HG03175 (cell line): ENCODE results near the gene DMGDH.

Experiments
- ATAC-seq: cut with Tn5 transposase; IDR thresholded peaks from one replicate; pipeline ENCODE4 v1.9.1; 2021; ENCODE audit warnings: mild to moderate bottlenecking, moderate library complexity; ENCODE audit not compliant: unreplicated experiment

DMGDH gene

DNA sequence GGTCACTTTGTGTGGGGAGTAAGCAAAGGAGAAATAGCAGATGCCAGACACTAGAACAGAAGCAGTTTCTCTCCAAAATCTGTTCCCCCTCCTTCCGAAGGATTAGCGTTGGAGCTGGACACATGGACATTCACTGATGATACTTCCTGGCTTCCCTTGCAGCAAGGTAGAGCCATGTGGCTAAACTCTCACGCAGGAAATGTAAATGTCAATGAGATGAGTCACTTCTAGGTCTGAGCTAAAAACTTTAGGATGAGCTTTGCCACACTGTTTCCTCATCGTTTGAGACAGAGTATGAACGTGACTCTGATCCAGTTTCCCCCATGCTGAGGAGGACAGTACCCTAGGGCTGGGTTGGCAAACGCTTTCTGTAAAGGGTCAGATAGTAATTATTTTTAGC, 5.2 kb upstream of the DMGDH start:
- ATAC-seq: no peak

DNA sequence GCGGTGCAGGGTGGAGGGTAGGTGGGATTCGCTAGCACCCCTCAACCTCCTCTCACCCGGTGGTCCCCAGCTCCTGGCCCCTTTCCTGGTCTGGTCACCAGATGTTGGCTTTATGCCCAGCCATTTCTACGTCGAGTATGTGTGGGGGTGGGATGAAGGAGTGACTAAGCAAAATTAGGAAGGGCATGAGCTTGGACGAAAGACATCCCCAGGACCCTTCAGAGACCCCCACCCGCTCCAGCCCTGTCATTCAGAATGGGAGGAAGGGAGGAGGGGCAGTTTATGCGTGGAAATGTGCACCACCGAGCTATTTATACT, 835 bp upstream of the DMGDH start:
- ATAC-seq: no peak

DNA sequence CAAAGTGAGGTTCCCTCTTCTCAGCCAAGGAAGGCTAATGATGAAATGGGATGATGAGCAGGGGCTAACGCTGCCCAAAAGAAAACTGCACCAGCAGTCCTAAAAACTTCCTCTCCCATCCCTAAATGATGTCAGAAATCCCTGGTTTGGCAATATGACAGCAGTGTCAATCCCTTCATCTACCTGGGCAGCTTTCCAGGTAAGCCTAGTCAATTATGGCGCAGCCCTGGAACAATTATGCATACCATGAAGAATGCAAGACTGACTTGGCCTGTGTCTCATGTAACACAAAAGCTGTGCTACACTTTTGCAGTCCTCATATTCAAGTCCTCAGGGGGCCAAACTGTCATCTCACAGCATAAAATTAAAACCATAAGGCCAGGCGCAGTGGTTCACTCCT, 7.0 kb downstream of the DMGDH start:
- no peak for ATAC-seq

DNA sequence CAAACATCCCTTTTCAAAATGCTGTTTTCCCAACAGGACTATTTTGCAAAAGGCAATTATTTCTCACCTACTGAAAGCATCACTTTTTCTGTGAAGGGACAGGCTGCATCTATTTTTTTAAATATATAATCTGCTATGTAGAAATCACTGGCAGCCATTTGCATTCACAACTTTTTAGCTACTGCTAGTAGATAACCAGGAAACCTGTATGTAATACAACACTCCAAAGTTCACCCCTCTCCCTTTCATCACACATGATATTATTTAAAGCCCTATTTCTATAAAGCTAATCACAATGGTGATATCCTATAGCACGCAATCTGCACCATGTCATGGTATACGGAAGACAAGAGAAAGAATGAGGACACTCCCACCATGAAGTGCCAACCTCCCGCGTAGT, 9.8 kb downstream of the DMGDH start:
- no peak for ATAC-seq

DNA sequence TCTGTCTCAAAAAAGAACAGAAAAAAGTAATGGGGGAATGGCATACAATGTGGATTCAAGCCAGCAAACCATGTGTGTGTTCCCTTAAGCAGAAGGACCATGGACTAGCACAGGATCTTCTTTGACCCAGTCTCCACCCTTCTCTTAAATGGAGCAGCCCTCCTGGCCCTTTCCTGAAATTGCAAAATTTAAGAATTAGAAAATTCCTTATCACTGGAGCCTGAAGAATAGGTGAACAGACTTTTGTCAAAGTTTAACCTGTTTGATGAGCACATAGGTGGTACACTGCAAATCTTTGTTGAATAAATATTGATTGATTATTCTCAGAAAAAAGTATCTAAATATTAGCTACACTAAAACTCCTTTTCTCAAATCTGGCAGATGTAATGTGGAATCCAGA, 12.6 kb downstream of the DMGDH start:
- no peak for ATAC-seq

DNA sequence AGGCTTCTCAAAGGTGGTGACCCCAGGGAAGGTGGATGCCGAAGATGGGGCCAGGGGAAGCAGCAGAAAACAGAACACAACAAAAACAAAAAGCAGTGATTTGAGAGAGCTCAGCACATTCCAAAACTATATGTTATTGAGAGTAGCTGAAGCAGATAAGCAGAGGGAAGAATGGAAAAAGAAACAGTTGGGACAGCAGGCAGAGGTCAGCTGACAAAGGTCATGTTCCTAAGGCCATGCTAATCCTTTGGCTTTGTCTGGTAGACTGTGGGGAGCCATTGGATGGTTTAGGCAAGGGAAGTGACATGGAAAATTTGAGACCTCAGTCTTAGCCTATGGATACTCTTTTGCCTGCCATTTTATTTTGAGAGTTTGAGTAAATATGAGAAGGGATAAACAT, 14.5 kb downstream of the DMGDH start:
- no peak for ATAC-seq

DNA sequence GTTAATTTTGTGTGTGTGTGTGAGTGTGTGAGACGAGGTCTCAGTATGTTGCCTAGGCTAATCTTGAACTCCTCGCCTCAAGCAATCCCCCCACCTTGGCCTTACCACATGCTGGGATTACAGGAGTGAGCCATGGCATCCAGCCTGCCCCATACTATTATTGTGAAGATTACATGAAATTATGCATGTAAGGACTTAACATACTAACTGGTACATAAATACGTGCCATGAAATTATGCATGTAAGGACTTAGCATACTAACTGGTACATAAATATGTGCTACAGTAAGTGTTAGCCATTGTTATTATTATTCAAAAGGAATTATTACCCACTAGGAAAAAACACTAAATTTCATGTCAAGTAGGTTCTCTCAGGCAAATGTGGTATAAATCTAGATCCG, 16.2 kb downstream of the DMGDH start:
- no peak for ATAC-seq

DNA sequence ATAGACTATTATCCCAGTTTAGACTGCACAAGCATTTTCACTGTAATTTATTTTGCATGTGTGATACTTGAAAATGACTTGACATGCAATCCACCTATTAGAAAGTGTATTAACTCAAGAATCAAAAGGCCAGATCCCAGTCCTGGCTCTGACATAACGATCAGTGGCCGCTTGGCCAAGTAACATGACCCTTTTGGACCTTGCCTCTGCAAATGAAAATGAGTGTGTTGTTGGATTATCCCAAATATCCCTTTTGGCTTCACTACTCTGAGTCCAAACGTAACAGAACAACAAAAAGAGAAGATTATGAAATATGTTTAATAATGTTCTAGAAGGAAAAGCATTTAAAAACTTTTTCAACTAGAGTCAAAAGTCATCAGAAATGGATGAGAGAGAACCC, 19.0 kb downstream of the DMGDH start:
- ATAC-seq: no peak

DNA sequence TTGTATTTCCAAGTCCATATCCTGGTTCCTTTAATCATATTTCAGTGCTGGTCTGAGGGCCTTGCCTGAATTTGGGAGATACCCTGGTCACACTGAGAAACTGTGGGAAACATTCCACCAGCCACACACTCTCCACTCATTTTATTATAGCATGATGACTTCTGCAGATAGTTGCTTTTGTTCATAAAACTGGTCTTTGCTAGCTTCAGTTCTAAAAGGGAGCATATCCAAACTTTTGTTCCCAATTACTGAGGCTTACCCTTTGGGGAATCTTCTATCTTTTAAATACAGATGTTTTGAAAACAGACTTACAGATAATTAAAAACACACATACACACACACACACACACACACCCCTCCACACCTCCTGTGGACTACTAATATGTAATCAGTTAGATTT, 21.0 kb downstream of the DMGDH start:
- ATAC-seq: no peak

DNA sequence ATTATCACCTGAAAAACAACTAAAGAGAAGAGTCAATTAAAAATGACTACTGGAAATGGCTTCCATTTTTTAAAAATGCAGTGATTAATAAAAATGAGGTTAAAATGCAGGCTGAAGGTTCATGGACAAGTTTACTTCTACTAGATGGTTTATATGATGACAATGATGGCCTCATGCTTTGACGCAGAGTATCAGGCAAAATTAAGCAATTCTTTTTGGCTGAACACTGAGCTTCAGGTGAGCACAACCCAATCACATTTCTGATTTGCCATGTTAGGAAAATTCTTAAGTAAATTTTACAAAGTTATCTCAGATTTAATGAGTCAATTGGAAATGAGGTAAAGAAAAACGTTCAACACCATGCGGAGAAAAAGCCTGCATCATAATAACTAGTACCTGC, 22.3 kb downstream of the DMGDH start:
- ATAC-seq: no peak

DNA sequence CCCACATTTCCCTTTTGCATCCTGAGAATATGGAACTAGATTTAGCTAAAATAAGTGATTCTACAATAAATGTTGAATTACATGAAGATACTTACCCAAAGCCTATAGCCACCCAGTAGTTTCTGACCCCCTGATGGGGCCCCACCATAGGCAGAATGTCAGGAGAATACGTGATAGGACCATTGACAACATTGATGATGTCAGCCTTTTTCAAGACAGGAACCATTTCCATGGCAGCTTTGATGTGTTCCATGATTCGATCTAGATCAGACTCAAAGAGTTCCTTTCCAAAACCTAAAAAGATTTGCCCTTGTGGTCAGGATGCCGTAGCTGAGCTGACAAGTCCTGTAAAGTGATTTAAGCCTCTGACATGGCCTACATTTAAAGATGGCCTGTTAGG, 27.3 kb downstream of the DMGDH start:
- no peak for ATAC-seq

DNA sequence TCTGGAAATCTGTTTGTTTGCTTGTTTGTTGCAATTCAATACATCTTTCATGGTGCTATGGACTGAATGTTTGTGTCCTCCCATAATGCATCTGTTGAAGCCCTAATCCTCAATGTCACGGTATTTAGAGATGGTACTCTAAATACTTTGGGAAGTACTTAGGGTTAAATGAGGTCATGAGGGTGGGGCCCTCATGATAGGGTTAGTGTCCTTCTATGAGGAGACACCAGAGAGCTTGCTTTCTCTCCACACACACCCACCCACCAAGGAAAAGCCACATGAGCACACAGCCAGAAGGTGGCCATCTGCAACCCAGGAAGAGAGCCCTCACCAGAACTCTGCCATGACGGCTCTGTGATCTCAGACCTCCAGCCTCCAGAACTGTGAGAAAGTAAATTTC, 32.7 kb downstream of the DMGDH start:
- ATAC-seq: no peak

DNA sequence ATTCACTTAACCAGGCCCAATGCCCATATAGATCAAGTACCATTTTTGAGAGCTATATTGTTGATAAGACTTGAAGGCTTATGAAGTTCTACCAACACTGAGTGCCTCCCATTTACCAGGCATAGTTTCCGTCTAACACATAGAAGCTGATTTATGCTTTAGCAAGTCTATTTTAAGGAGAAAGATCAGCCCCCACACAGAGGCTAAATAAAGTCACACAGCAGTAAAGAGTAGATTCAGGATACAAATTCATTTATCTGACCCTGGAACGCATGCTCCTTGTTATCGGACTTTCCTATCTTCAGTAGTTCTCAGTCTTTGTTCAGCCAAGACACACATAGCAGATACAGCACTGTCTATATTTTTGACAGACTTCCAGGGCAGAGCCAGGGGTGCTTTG, 34.2 kb downstream of the DMGDH start:
- no peak for ATAC-seq

DNA sequence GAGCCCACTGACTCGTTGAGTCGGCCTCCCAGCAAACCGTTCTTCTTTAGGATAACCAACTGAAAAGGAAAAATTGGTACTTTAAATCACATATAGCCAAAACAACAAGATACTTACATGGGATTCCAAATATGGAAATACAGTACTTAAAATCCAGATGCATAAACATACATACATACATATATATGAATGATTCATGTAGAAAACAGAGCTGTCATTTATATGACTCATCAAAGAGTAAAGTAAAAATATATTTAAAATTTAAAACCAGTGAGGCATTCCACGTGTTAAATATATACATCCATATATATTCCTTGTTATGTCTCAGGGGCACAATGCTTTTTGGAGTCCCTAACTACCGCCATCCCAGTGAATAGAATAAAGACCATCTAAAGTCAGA, 36.7 kb downstream of the DMGDH start:
- ATAC-seq: no peak

DNA sequence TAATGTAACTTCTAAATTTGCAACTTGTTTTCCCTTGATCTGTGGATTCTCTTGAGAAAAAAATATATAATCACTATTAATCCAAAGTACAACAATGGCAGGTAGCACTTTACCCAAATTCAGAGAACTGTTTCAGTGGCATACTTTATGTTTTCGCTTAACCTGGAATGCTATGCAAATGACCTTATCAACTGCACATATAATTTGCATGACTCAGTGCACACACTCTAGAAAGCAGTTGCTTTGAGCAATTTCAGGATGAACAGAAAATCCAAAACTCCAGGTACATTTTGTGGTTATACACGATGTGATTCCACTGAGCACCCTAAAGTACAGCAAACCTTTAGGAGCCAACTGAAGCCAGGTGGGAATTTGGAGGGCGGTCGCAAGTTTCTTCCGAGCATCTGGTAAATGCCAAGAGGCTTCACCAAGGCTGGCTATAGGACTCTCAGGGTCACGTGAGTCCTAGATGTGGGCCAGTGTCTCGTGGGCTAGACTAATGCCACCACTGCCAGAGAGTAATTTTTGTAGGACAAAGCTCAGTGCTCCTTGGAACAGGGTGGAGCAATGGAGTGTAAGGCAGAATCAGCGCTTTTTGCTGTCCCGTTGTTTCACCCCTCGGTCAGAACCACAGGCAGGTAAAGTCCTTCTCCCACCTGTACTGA, 37.3 kb downstream of the DMGDH start:
- no peak for ATAC-seq

DNA sequence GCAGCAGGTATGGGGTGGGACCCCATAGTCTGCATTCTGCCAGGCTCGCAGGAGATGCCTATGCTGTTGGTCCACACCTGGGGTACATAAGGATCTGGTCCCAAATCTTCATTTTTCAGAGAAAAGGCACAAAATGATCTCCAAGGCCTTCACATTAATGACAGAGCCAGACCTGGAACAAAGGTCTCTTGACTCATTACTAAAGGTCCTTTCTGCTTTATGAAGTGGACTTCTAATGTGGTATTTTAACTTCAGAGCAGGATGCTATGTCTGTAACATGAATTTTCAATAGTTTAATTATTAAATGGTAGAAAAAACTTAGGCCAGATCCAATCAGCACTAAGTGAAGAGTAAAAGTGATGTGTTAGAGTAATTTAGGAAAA, 38.0 kb downstream of the DMGDH start:
- ATAC-seq: no peak

DNA sequence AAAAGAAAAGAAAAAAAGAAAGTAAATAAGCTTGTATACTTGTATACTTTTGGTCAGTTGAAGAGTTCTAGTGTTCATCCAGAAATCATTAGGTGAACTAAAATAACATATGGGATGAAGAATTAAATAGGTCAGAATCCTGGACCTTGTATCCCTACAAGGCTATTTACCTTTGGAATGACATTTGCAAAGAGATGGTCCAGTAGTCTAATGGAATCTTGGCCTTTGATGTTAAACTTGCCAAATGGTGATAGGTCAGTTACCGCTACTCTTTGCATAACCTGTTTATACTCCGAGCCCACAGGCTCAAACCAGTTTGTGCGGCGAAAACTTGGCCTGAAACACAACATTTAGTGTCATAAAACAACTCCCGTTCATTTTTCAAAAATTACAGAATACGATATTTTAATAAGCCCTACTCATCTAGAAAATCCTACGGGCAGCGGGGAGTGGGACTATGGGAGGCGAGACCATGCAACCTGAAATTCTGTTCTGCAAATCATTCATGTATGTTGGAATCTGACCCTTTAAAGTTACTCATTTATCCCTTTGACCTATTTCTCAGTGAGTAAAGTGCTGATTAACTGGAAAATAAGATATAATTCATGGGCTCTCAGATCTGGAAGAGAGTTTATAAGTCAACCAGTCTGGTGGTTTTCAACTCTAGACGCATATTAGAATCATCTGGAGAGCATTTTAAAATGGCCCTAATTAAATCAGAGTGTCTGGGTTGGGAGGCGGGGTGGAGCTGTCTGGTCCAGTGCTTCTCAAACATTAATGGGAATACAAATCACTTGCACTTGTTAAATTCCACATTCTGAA, 38.6 kb downstream of the DMGDH start:
- no peak for ATAC-seq

DNA sequence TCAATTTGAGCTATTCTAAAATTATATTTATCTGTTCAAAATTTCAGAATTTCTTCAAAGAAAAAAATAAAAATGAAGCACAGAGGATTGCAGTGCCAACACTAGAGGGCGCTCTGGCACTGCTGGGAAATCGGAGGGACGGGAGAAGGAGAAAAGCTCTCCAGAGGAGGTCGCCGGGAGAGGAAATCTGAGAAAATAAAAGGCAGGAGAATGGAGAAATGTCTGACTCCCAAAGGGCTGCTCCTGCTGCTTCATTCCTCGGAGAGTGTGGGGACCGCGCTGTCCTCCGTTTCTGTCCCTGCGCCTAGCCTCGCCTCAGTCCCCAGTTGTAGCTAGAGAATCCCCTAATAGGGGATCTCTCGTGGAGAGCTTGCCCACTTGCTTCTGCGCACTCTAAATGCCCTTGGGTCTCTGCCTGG, 44.4 kb downstream of the DMGDH start:
- no peak for ATAC-seq

DNA sequence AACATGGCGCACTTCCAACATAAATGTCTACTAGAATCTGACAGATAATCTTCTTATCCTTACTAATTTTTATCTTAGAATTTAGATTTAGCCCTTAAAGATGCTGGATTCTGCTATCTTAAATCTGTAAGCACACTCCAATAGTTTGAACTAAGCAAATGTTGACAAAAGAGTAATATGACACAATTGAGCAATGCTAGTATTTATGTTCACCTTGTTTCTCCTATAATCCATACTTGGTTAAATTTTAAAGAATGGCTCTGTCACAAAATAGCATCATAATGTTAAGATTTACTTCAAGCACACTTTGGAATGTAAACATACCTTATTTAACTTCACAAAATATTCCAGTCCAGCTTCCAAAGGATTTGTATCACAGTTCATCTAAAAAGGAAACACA, 45.5 kb downstream of the DMGDH start:
- no peak for ATAC-seq

DNA sequence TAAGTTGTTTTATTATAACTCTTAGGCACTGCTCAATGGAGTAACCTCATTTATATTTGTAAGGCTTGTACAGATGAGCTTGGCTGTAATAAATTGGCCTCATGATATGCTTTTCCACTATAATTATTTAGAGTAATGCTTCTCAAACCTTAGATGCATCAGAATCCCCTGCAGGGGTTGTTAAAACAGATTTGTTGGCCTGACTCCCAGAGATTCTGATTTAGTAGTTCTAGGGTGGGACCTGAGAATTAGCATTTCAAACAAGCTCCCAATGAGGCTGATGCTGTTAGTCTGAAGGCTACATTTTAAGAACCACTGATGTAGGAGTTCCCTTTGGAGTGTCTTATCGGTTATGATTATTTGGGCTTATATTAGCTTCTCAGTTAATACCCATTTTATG, 46.1 kb downstream of the DMGDH start:
- no peak for ATAC-seq

DNA sequence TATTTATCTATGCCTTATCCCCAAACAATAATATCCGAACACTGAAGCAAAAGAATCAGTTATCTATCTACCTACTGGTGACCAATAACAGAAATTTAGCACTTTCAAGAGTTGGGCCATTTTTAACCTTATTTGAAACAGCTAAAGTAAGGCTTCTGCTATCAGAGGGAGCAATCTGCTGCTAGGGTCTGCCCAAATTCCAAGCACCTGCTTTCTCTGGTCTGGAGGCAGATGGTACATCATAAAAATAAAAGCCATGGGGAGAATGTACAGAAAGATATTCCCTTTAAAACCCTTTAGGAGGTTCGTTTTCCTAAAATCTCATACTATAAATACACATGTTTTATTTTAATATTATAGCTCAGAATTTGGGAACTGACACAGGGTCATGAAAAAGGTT, 46.7 kb downstream of the DMGDH start:
- ATAC-seq: no peak

DNA sequence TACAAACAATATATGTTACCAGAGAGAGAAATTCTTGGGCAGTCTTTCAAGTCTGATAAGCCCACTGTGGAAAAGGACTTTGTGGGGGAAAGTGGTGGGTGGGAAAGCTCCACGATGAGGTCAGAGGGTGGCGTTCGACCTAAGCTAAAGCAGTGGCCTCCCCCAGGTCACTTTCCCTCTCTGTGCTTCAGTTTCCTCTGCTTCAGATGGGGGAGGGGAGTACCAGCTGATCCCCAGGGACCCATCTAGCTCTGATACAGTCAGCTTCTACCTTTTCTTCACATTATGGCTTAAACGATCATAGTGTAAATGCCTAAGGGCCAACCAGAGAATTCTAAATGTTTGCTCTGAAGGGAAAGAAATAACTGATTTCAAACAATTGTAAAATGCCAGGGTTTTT, 47.7 kb downstream of the DMGDH start:
- ATAC-seq: no peak
